Fibroblast of mammary gland (primary cell): ENCODE data around the gene MPIG6B.

ENCODE experiments used
- DNase-seq: peaks from one replicate; pipeline ENCODE4 v3.0.0-alpha.2; 2010; ENCODE audit warnings: low read depth
- H3K4me3 ChIP-seq: 2 replicates; pipeline ENCODE4 v1.5.1; 2011; ENCODE audit warnings: low read depth, mild to moderate bottlenecking, low read length, moderate library complexity; ENCODE audit not compliant: control insufficient read depth
- TF ChIP-seq, protein P1 (sequence below): conservative IDR thresholded peaks from 2 replicates; pipeline ENCODE4 v1.5.1; 2011; ENCODE audit warnings: low read depth, low read length, inconsistent platforms; ENCODE audit not compliant: control insufficient read depth, insufficient read depth

MPIG6B gene

GRCh38 chr6:31691078-31691463 is 32.1 kb upstream of the MPIG6B start:
- TF ChIP-seq, protein P1, sequence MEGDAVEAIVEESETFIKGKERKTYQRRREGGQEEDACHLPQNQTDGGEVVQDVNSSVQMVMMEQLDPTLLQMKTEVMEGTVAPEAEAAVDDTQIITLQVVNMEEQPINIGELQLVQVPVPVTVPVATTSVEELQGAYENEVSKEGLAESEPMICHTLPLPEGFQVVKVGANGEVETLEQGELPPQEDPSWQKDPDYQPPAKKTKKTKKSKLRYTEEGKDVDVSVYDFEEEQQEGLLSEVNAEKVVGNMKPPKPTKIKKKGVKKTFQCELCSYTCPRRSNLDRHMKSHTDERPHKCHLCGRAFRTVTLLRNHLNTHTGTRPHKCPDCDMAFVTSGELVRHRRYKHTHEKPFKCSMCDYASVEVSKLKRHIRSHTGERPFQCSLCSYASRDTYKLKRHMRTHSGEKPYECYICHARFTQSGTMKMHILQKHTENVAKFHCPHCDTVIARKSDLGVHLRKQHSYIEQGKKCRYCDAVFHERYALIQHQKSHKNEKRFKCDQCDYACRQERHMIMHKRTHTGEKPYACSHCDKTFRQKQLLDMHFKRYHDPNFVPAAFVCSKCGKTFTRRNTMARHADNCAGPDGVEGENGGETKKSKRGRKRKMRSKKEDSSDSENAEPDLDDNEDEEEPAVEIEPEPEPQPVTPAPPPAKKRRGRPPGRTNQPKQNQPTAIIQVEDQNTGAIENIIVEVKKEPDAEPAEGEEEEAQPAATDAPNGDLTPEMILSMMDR = no peak
- H3K4me3 ChIP-seq = no peak overlapping the region
- no peak for DNase-seq

DNA sequence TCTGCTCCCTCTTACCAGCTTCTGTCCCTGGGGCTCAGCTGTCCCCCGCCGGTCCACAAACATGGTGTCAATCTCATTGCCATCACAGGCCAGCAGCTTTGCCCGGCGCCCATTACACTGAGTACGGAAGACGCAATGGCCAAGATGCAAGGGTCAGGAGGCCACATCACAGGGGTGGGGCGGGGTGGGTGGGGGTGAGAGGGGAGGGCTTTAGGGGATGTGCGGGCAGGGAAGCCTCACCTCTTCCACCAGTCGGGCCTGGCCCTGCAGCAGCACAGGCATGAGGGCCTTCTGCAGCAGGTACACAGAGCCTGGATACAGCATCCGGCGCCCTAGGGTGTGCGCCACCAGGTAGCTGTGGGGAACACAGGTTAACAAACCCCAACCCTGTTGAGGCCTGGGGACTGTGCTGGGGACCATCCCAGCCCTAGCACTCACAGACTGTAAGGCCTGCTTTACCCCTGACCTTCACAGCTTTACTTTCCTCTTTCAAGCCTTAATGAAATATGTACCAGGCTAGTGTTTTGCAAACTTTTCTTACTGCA is 31.5 kb upstream of the MPIG6B start:
- TF ChIP-seq, protein P1 = no peak

GRCh38 chr6:31692353-31692752 is 30.8 kb upstream of the MPIG6B start:
- no peak for DNase-seq
- TF ChIP-seq, protein P1 = no peak
- no peak overlapping the region for H3K4me3 ChIP-seq

More for the DNA sequence above, 31.5 kb upstream of the MPIG6B start:
- no peak for DNase-seq
- no peak overlapping the region for H3K4me3 ChIP-seq

GRCh38 chr6:31692886-31693285 is 30.3 kb upstream of the MPIG6B start:
- no peak for DNase-seq
- no peak overlapping the region for H3K4me3 ChIP-seq
- TF ChIP-seq, protein P1 = no peak

- TF ChIP-seq, protein P1 = no peak
- DNase-seq = no peak
- no peak overlapping the region for H3K4me3 ChIP-seq
These were observed 29.6 kb upstream of the MPIG6B start for GRCh38 chr6:31693535-31693934.

GRCh38 chr6:31697555-31697954 is 25.6 kb upstream of the MPIG6B start:
- TF ChIP-seq, protein P1 = no peak
- DNase-seq = no peak

More at GRCh38 chr6:31697555-31697954, 25.6 kb upstream of the MPIG6B start:
- H3K4me3 ChIP-seq = no peak overlapping the region
